Neural progenitor cell (in vitro differentiated cells): ENCODE data around the gene MAP3K19.

Experiments
- CTCF ChIP-seq: fragments of 200-600 bp; sonication (generic); IDR thresholded peaks from 2 replicates; pipeline ENCODE4 v1.5.1; 2017; ENCODE audit warnings: antibody characterized with exemption, mild to moderate bottlenecking
- EZH2 ChIP-seq: fragments of 200-600 bp; sonication (generic); IDR thresholded peaks from 2 replicates; pipeline ENCODE4 v1.6.1; 2017; ENCODE audit warnings: antibody characterized with exemption, mild to moderate bottlenecking, moderate library complexity

GRCh38 chr2:134934641-134935040 is 112.6 kb downstream of the MAP3K19 start:
- TF ChIP-seq CTCF, result no peak
- TF ChIP-seq EZH2, result no peak
